ENCODE results near the gene UBQLNL.

- TF ChIP-seq CTCF (IDR thresholded peaks at IDR 0.05), result no peak
- no peak for TF ChIP-seq POLR2A (IDR thresholded peaks at IDR 0.05)
These were observed 7.9 kb downstream of the UBQLNL start for GRCh38 chr11:5508605-5509004.
